Stimulated activated CD8-positive, alpha-beta memory T cell treated with anti-CD3 and anti-CD28 coated beads, Interleukin-7, amount 100 ng/mL, for 24 hours (primary cell): ENCODE results near the gene DUSP28.
A peak's percentile ranks its signal among the peaks of the same experiment; 100 is the strongest.
"Not testable (repeated sequence)": the region's sequence is repeated elsewhere in the genome, so short reads cannot be mapped to it uniquely, and the experiment has no call there.

Experiments used
- DNase-seq: peaks from one replicate; pipeline ENCODE4 v3.0.0-alpha.2; 2020; ENCODE audit warnings: low read depth

The DUSP28 gene

GRCh38 chr2:240560480-240561324, 545 bp downstream of the DUSP28 start:
- peak; percentile 100 for DNase-seq

GRCh38 chr2:240561325-240561971, 1.3 kb downstream of the DUSP28 start:
- DNase-seq: no peak

GRCh38 chr2:240563231-240563630, 3.1 kb downstream of the DUSP28 start:
- not testable (repeated sequence) for DNase-seq

- DNase-seq: no peak
Observed at GRCh38 chr2:240563951-240564560, 3.9 kb downstream of the DUSP28 start.

- no peak for DNase-seq
Observed at GRCh38 chr2:240564561-240565332, 4.6 kb downstream of the DUSP28 start.

- peak; percentile 76 for DNase-seq
Observed at GRCh38 chr2:240565333-240566202, 5.4 kb downstream of the DUSP28 start.

GRCh38 chr2:240566203-240567136, 6.3 kb downstream of the DUSP28 start:
- peak; percentile 88 for DNase-seq

GRCh38 chr2:240567137-240567871, 7.1 kb downstream of the DUSP28 start:
- no peak for DNase-seq

GRCh38 chr2:240567872-240568677, 7.9 kb downstream of the DUSP28 start, which contains the start of gene RNPEPL1:
RNPEPL1 (plus strand) TSS chr2:240568484; CDS start chr2:240568587, 103 bp downstream.
- no peak for DNase-seq

- DNase-seq: no peak
Observed at GRCh38 chr2:240568678-240569522, 8.7 kb downstream of the DUSP28 start.

- DNase-seq: no peak
Observed at GRCh38 chr2:240569523-240569997, 9.4 kb downstream of the DUSP28 start.

GRCh38 chr2:240569998-240570530, 9.9 kb downstream of the DUSP28 start:
- DNase-seq: no peak

- DNase-seq: no peak
Observed at GRCh38 chr2:240570531-240571313, 10.6 kb downstream of the DUSP28 start.

- no peak for DNase-seq
Observed at GRCh38 chr2:240571314-240571973, 11.3 kb downstream of the DUSP28 start.

- DNase-seq: no peak
Observed at GRCh38 chr2:240572141-240573031, 12.2 kb downstream of the DUSP28 start.
